Iris pigment epithelial cell (primary cell): ENCODE results near the gene SNX3.
"Not testable (repeated sequence)": the region's sequence is repeated elsewhere in the genome, so short reads cannot be mapped to it uniquely, and the experiment has no call there.

Experiments used
- DNase-seq: peaks from one replicate; pipeline ENCODE4 v3.0.0-alpha.2; 2011; ENCODE audit warnings: low read depth

SNX3 gene

GRCh38 chr6:108260126-108260808 is 573 bp downstream of the SNX3 start:
- peak; percentile 44 for DNase-seq

GRCh38 chr6:108254433-108255410 is 6.1 kb downstream of the SNX3 start:
- no peak for DNase-seq

- no peak for DNase-seq
Observed at GRCh38 chr6:108253241-108253640, 7.6 kb downstream of the SNX3 start.

GRCh38 chr6:108252055-108252454 is 8.8 kb downstream of the SNX3 start:
- DNase-seq = no peak

GRCh38 chr6:108251252-108251651 is 9.6 kb downstream of the SNX3 start:
- no peak for DNase-seq

- DNase-seq = peak; percentile 47
Observed at GRCh38 chr6:108250240-108250866, 10.5 kb downstream of the SNX3 start.

GRCh38 chr6:108247965-108248536 is 12.8 kb downstream of the SNX3 start:
- DNase-seq = no peak

- DNase-seq = not testable (repeated sequence)
Observed at GRCh38 chr6:108245095-108245494, 15.7 kb downstream of the SNX3 start.

- no peak for DNase-seq
Observed at GRCh38 chr6:108243836-108244235, 17.0 kb downstream of the SNX3 start.

GRCh38 chr6:108242721-108243120 is 18.1 kb downstream of the SNX3 start:
- DNase-seq = peak; percentile 11

- DNase-seq = no peak
Observed at GRCh38 chr6:108242259-108242658, 18.6 kb downstream of the SNX3 start.

- no peak for DNase-seq
Observed at GRCh38 chr6:108238322-108238721, 22.5 kb downstream of the SNX3 start.

GRCh38 chr6:108236791-108237190 is 24.0 kb downstream of the SNX3 start:
- DNase-seq = no peak

- no peak for DNase-seq
Observed at GRCh38 chr6:108235127-108235526, 25.7 kb downstream of the SNX3 start.

- no peak for DNase-seq
Observed at GRCh38 chr6:108228416-108228815, 32.4 kb downstream of the SNX3 start.

GRCh38 chr6:108227290-108227689 is 33.5 kb downstream of the SNX3 start:
- DNase-seq = peak; percentile 16

- DNase-seq = peak; percentile 64
Observed at GRCh38 chr6:108222504-108222903, 38.3 kb downstream of the SNX3 start.

GRCh38 chr6:108222064-108222463 is 38.8 kb downstream of the SNX3 start:
- DNase-seq = no peak

GRCh38 chr6:108211671-108212070 is 49.2 kb downstream of the SNX3 start:
- DNase-seq = no peak

- no peak for DNase-seq
Observed at GRCh38 chr6:108210556-108210955, 50.3 kb downstream of the SNX3 start.

- no peak for DNase-seq
Observed at GRCh38 chr6:108209738-108210137, 51.1 kb downstream of the SNX3 start.

GRCh38 chr6:108207013-108207412 is 53.8 kb downstream of the SNX3 start:
- DNase-seq = no peak
